Gastroesophageal sphincter (tissue), 4 donors: ENCODE measurements around the gene SFTA2. TPM values are rescaled to one million over a fixed set of nuclear protein-coding genes. Genes with fewer than 3 reads are reported as not detected.
"Not testable (repeated sequence)": the region's sequence is repeated elsewhere in the genome, so short reads cannot be mapped to it uniquely, and the experiment has no call there.

Experiments
- ATAC-seq: fragments of 150-250 bp; one replicate; pipeline ENCODE4 v1.9.1; 2016; ENCODE audit warnings: mild to moderate bottlenecking, moderate library complexity
- H3K27ac ChIP-seq, 4 donors: fragments of 200-600 bp; sonication (generic) in 3 of 4; 1 replicate in 3 of 4; 2 replicates in 1 of 4; pipeline ENCODE4 v1.5.1; 2016 to 2019
- H3K27me3 ChIP-seq: fragments of 200-600 bp; sonication (generic); one replicate; pipeline ENCODE4 v1.5.1; 2019
- H3K36me3 ChIP-seq, 2 donors: fragments of 200-600 bp; sonication (generic); one replicate each; pipeline ENCODE4 v1.5.1; 2019; ENCODE audit warnings: control low read depth in 1 of 2
- H3K4me1 ChIP-seq, 3 donors: fragments of 200-600 bp; sonication (generic); 1 replicate in 2 of 3; 2 replicates in 1 of 3; pipeline ENCODE4 v1.5.1; 2016 to 2019; ENCODE audit warnings: control low read depth in 2 of 3
- H3K4me3 ChIP-seq, 2 donors: fragments of 200-600 bp; sonication (generic); one replicate each; pipeline ENCODE4 v1.5.1; 2019; ENCODE audit warnings: mild to moderate bottlenecking in 1 of 2, moderate library complexity in 1 of 2
- H3K9me3 ChIP-seq, 3 donors: fragments of 200-600 bp; sonication (generic); one replicate each; pipeline ENCODE4 v1.5.1; 2017 to 2019; ENCODE audit warnings: control low read depth in 2 of 3
- EP300 ChIP-seq: sonication (generic); formaldehyde crosslinking; IDR thresholded peaks from one replicate; pipeline ENCODE4 v1.6.1; 2017; ENCODE audit warnings: antibody characterized with exemption, mild to moderate bottlenecking
- POLR2A ChIP-seq, 2 donors: fragments of 450-650 bp; IDR thresholded peaks; one replicate each; pipeline ENCODE4 v1.6.1; 2017; ENCODE audit warnings: antibody characterized with exemption in 2 of 2, mild to moderate bottlenecking in 2 of 2, moderate library complexity in 1 of 2
- POLR2AphosphoS5 ChIP-seq: sonication (generic); formaldehyde crosslinking; IDR thresholded peaks from one replicate; pipeline ENCODE4 v1.6.1; 2017; ENCODE audit warnings: antibody characterized with exemption
- WGBS, 2 donors: methylation state at CpG; one replicate each; pipeline ENCODE4 v1.1.5; 2018; ENCODE audit warnings: low coverage in 1 of 2; 5-methylcytosine and 5-hydroxymethylcytosine counted together
- total RNA-seq, 4 donors: library from RNA; depleted of rRNA; stranded (reverse); fragments of >200 nt; gene quantifications; one replicate each; pipeline ENCODE4 v1.1.0, GENCODE V29; 2016
- TF ChIP-seq, protein P1 (sequence below), 4 experiments: fragments of 200-600 bp in 2 of 4; fragments of 450-650 bp in 2 of 4; sonication (generic) in 1 of 4; IDR thresholded peaks; one replicate each; pipeline ENCODE4 v1.5.1; 2017 to 2019; ENCODE audit warnings: antibody characterized with exemption in 4 of 4, mild to moderate bottlenecking in 2 of 4, moderate library complexity in 2 of 4

SFTA2 gene
- total RNA-seq, 4 donors from 2014 or later, result not detected

DNA sequence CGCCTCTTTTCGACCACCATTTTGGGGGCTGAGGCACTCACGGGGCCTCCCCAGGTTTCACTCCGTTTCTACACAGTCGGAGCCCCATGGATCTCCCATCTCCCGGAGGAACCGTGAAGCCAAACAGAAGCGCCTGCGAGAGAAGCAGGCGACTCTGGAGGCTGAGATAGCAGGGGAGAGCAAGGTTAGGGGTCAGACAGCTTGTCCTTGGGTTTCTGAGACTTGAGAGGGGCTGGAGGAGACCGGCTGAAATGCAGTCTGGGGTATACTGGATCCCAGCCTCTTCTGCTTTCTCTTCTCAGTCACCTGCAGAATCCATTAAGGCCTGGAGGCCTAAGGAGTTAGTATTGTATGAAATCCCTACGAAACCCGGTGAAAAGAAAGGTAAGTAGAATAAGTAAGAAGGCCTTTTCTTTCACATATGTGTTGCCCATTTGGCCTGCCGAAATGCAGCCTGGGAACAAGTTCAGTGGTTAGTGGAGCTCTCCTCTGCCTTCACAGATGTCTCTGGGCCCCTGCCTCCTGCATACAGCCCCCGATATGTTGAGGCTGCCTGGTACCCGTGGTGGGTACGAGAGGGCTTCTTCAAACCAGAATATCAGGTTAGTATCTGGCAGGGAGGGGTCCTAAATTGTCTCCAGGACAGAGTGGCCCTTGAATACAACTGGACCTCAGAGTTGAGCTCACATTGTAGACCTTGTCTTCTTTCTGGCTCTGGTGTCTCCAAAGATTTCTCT is 16.9 kb downstream of the SFTA2 start:
- H3K4me3 ChIP-seq, result peak overlapping the region; percentile 40 to 68
- no peak for ATAC-seq
- H3K9me3 ChIP-seq, result no peaks in the 10 kb centered on the region
- no peaks in the 10 kb centered on the region for H3K27me3 ChIP-seq
- peaks cover 0 to 69% of the 10 kb centered on the region in 2 donors for H3K36me3 ChIP-seq
- 50 to 53% methylated on average over 8 to 9 of the region's 17 CpGs for WGBS, 2 donors
- H3K4me1 ChIP-seq, result peaks cover 3 to 32% (median 17%) of the 10 kb centered on the region in 3 donors
- H3K27ac ChIP-seq, result peak overlapping the region; percentile 66 to 93 (median 92)
- TF ChIP-seq, protein P1, sequence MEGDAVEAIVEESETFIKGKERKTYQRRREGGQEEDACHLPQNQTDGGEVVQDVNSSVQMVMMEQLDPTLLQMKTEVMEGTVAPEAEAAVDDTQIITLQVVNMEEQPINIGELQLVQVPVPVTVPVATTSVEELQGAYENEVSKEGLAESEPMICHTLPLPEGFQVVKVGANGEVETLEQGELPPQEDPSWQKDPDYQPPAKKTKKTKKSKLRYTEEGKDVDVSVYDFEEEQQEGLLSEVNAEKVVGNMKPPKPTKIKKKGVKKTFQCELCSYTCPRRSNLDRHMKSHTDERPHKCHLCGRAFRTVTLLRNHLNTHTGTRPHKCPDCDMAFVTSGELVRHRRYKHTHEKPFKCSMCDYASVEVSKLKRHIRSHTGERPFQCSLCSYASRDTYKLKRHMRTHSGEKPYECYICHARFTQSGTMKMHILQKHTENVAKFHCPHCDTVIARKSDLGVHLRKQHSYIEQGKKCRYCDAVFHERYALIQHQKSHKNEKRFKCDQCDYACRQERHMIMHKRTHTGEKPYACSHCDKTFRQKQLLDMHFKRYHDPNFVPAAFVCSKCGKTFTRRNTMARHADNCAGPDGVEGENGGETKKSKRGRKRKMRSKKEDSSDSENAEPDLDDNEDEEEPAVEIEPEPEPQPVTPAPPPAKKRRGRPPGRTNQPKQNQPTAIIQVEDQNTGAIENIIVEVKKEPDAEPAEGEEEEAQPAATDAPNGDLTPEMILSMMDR (IDR thresholded peaks at IDR 0.05), result no peak
- TF ChIP-seq POLR2A (IDR thresholded peaks at IDR 0.05) (no peak), POLR2AphosphoS5 (no peak), EP300 (no peak)

DNA sequence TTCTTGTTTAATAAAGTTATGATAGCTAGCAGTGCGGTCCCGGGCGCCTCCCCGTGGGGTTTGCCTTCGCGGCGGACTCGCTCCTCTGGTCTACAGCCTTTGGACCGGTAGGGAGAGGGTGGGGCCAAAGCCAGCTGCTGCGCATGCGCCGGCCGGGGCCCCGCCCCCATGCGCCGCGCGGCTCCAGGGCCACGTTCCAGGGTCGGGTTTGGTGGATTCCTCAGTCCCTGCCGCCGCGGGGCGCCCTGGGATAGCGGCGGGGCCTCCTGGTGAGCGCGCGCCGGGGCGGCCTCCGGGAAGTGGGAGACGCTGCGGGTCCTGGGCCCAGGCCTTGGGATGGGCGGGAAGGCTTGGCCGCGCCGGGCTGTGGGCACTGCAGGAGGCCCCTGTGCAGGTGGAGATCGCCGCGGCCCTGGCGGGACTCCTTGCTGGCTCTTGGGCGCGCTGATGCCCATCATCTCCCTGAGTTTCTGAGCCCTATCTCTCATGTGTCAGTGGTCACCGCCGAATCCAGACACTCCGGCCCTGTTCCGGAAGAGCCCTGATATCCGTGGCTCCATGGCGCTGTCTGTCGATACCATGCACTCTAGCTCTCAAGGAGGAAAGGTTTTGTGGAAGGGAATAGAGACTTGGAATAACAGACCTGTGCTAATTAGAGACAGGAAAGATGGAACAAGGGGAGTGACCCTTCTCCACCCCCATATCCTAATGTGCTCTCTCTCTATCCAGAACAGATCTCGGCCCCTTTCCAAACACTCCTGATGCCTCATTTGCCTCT is 17.7 kb downstream of the SFTA2 start, which contains the start of gene VARS2:
Gene VARS2, plus strand, starts transcription at position 163 of the 778 bp plus-strand sequence. Its CDS starts 599 bp downstream, at position 762.
- H3K4me1 ChIP-seq, result peaks cover 3 to 38% (median 20%) of the 10 kb centered on the region in 3 donors
- no peaks in the 10 kb centered on the region for H3K9me3 ChIP-seq
- peak within 1 kb of the TSS; percentile 40 to 68 for H3K4me3 ChIP-seq
- peaks cover 0 to 68% of the 10 kb centered on the region in 2 donors for H3K36me3 ChIP-seq
- 0 to 10% methylated on average over 1 to 3 of the region's 52 CpGs for WGBS, 2 donors
- H3K27ac ChIP-seq, result peak within 1 kb of the TSS; percentile 66 to 93 (median 92)
- TF ChIP-seq POLR2A (IDR thresholded peaks at IDR 0.05) (peak; percentile 91 to 94), EP300 (no peak), POLR2AphosphoS5 (peak; percentile 93)
- TF ChIP-seq, protein P1 (IDR thresholded peaks at IDR 0.05), result peak in 2 of 4 experiments; percentile 47 to 68
- peak; percentile 97 for ATAC-seq
- H3K27me3 ChIP-seq, result no peaks in the 10 kb centered on the region

DNA sequence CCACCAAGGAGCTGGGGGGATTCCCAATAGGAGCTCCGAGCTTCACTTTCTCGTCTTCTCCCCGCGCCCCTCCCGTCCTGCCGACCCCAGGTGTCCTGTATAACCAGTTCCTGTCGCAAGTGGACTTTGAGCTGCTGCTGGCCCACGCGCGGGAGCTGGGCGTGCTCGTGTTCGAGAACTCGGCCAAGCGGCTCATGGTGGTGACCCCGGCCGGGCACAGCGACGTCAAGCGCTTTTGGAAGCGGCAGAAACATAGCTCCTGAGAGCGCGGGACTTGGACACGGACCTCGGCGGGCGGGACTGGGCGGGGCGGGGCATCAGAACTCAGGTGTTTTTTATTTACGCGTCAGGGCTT is 18.3 kb downstream of the SFTA2 start:
- H3K36me3 ChIP-seq, result peaks cover 0 to 62% of the 10 kb centered on the region in 2 donors
- WGBS, 2 donors, result 1 to 3% methylated on average over 6 to 11 of the region's 31 CpGs
- TF ChIP-seq POLR2A (IDR thresholded peaks at IDR 0.05) (no peak), EP300 (no peak)
- TF ChIP-seq, protein P1 (IDR thresholded peaks at IDR 0.05), result no peak
- peak overlapping the region; percentile 48 to 93 (median 92) for H3K27ac ChIP-seq
- H3K9me3 ChIP-seq, result no peaks in the 10 kb centered on the region
- peaks cover 4 to 44% (median 25%) of the 10 kb centered on the region in 3 donors for H3K4me1 ChIP-seq
- H3K4me3 ChIP-seq, result peak overlapping the region; percentile 40 to 68
- peak; percentile 72 for ATAC-seq
- no peaks in the 10 kb centered on the region for H3K27me3 ChIP-seq

DNA sequence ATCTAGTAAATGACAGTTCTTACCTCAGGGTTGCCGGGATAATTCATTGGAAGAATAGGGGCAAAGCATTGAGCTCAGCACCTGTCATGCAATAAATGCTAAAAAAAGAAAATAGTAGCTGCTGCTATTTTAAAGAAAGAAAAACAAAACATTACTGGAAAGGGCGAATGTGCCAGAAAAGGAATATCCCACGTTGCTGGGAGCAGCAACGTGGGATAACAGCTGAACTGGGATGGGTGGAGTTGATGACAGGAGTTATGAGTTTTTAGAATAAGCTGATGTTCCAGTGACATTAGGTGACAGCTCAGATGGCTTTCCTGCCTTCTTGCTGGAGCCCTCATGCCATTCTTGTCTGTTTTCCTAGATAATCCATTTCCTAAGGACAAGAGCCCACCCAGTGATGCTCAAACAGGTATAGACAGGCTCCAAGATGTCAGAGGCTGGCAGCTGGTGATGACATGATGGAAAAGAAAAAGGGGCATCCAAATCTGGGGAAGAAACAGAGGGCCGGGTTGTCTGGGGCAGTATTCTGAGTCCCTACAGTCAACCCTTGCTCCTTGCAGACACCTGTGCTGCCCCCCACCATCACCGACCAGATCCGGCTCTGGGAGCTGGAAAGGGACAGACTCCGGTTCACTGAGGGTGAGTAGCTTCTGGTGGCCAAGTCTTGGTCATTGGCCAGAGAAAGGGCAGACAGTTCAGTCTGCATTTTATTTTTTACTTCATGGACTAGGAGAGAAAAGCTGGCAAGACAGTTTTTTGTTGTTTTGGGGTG is 19.0 kb downstream of the SFTA2 start:
- Histone ChIP-seq H3K4me3 (peak overlapping the region in 1 of 2 donors; percentile 68), H3K27me3 (no peaks in the 10 kb centered on the region), H3K9me3 (no peaks in the 10 kb centered on the region), H3K27ac (peak overlapping the region; percentile 48 to 93 (median 92)), H3K4me1 (peaks cover 5 to 47% (median 27%) of the 10 kb centered on the region in 3 donors), H3K36me3 (peaks cover 0 to 55% of the 10 kb centered on the region in 2 donors)
- ATAC-seq, result no peak
- 51 to 70% methylated on average over 3 to 7 of the region's 8 CpGs for WGBS, 2 donors
- TF ChIP-seq EP300 (no peak), POLR2AphosphoS5 (no peak), POLR2A (IDR thresholded peaks at IDR 0.05) (no peak)
- TF ChIP-seq, protein P1 (IDR thresholded peaks at IDR 0.05), result no peak

DNA sequence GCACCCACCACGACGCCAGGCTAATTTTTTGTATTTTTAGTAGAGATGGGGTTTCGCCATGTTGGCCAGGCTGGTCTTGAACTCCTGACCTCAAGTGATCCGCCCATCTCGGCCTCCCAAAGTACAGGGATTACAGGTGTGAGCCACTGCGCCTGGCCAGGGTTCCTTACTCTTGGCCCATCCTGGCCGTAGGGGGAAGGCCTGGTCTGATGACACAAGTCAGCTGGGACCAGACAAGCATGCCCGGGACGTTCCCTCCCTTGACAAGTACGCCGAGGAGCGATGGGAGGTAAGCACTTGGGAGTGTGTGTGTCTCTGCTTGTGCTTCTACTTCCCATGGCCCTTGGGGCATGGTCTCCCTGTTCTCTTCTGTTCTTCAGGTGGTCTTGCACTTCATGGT is 21.5 kb downstream of the SFTA2 start:
- not testable (repeated sequence) for H3K4me3 ChIP-seq, H3K27ac ChIP-seq, H3K9me3 ChIP-seq, ATAC-seq, H3K27me3 ChIP-seq
- H3K36me3 ChIP-seq, result peaks cover 0 to 39% of the 10 kb centered on the region in 2 donors
- peaks cover 5 to 47% (median 22%) of the 10 kb centered on the region in 3 donors for H3K4me1 ChIP-seq
- 73% methylated on average over 5 of the region's 12 CpGs; no CpG with 5 or more reads in 1 of the 2 donors for WGBS, 2 donors
